ENCODE results near the gene OTUB2.

Gene OTUB2

GRCh38 chr14:94050231-94050880, 24.2 kb downstream of the OTUB2 start:
- Histone ChIP-seq H3K27ac (ENCODE audit: low read depth, low read length) (no peak overlapping the region), H3K4me1 (ENCODE audit: control insufficient read depth, insufficient read depth, low read length, unreplicated experiment) (no peaks in the 10 kb centered on the region), H2AFZ (ENCODE audit: low read length, unreplicated experiment) (no peak overlapping the region), H3K4me3 (ENCODE audit: low read depth, low read length) (no peak overlapping the region), H3K79me2 (ENCODE audit: control insufficient read depth, insufficient read depth, low read length, unreplicated experiment) (no peaks in the 10 kb centered on the region), H3K36me3 (ENCODE audit: insufficient read depth, low read length) (peaks cover 52% of the 10 kb centered on the region), H3K27me3 (ENCODE audit: insufficient read depth, low read length) (no peaks in the 10 kb centered on the region)

DNA sequence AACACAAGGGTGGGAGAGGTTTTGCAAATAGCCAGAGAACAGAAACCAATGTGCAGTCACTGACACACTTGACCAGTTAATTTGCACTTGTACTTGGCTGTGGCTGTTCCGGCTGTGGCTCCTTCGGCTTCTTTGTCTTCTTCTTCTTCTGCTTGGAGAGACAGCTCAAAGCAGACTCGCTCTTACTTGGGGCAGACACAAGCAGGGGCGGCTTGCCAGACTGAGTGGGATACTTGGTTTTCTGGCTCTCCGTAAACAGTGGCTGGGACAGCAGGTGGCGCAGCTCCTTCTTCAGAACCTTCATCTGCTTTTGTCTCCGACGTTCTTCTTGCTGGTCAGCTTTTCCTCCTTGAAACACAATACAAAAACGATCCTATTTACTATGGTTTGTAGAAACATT, 25.0 kb downstream of the OTUB2 start:
- Histone ChIP-seq H3K36me3 (ENCODE audit: insufficient read depth, low read length) (peaks cover 52% of the 10 kb centered on the region), H3K27ac (ENCODE audit: low read depth, low read length) (no peak overlapping the region), H3K27me3 (ENCODE audit: insufficient read depth, low read length) (no peaks in the 10 kb centered on the region), H3K4me1 (ENCODE audit: control insufficient read depth, insufficient read depth, low read length, unreplicated experiment) (no peaks in the 10 kb centered on the region), H2AFZ (ENCODE audit: low read length, unreplicated experiment) (no peak overlapping the region), H3K4me3 (ENCODE audit: low read depth, low read length) (no peak overlapping the region), H3K79me2 (ENCODE audit: control insufficient read depth, insufficient read depth, low read length, unreplicated experiment) (no peaks in the 10 kb centered on the region)

DNA sequence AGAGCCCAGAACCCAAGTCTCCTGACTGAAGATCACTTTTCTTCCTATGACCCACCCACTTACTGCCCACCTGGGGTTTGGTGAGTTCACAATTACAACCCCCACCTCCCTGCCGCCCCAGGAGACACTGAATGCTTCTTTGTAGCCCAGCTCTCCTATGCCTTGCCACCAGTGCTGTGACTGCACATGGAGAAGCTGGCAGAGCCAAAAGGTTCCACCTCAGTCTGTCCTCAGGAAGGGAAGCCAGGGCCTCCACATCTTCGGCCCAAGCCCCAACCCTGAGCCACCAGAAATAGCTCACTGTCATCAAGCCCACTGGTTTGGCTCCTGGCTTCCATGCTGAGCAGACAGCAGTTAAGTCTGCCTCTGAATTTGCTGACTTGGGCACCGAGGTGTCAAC, 25.6 kb downstream of the OTUB2 start:
- H3K27ac ChIP-seq (ENCODE audit: low read depth, low read length) = no peak overlapping the region
- peaks cover 54% of the 10 kb centered on the region for H3K36me3 ChIP-seq (ENCODE audit: insufficient read depth, low read length)
- no peak overlapping the region for H2AFZ ChIP-seq (ENCODE audit: low read length, unreplicated experiment)
- H3K79me2 ChIP-seq (ENCODE audit: control insufficient read depth, insufficient read depth, low read length, unreplicated experiment) = no peaks in the 10 kb centered on the region
- no peaks in the 10 kb centered on the region for H3K27me3 ChIP-seq (ENCODE audit: insufficient read depth, low read length)
- H3K4me1 ChIP-seq (ENCODE audit: control insufficient read depth, insufficient read depth, low read length, unreplicated experiment) = no peaks in the 10 kb centered on the region
- no peak overlapping the region for H3K4me3 ChIP-seq (ENCODE audit: low read depth, low read length)

GRCh38 chr14:94052199-94052598, 26.1 kb downstream of the OTUB2 start:
- Histone ChIP-seq H3K4me1 (ENCODE audit: control insufficient read depth, insufficient read depth, low read length, unreplicated experiment) (no peaks in the 10 kb centered on the region), H2AFZ (ENCODE audit: low read length, unreplicated experiment) (no peak overlapping the region), H3K27me3 (ENCODE audit: insufficient read depth, low read length) (no peaks in the 10 kb centered on the region), H3K4me3 (ENCODE audit: low read depth, low read length) (no peak overlapping the region), H3K79me2 (ENCODE audit: control insufficient read depth, insufficient read depth, low read length, unreplicated experiment) (no peaks in the 10 kb centered on the region), H3K36me3 (ENCODE audit: insufficient read depth, low read length) (peaks cover 58% of the 10 kb centered on the region), H3K27ac (ENCODE audit: low read depth, low read length) (no peak overlapping the region)

DNA sequence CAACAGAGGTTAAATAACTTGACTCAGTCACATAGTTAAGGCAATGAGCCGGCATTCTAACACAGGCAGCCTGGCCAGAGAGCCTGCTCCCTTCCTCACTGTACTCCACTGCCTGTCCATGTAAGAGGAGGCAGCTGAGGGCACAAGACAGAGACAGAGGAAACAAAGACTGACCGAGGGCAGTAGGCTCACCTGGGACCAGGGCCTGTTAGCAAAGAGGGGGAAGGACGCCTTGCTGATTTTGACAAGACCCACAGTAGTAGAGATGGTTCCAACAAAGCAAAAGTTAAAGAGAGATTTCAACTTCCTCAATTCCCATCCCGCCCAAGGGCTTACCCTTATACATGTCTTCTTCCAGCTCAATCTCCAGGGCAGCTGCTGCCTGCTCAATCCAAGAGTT, 26.5 kb downstream of the OTUB2 start:
- Histone ChIP-seq H2AFZ (ENCODE audit: low read length, unreplicated experiment) (no peak overlapping the region), H3K27ac (ENCODE audit: low read depth, low read length) (no peak overlapping the region), H3K4me1 (ENCODE audit: control insufficient read depth, insufficient read depth, low read length, unreplicated experiment) (no peaks in the 10 kb centered on the region), H3K27me3 (ENCODE audit: insufficient read depth, low read length) (no peaks in the 10 kb centered on the region), H3K79me2 (ENCODE audit: control insufficient read depth, insufficient read depth, low read length, unreplicated experiment) (no peaks in the 10 kb centered on the region), H3K4me3 (ENCODE audit: low read depth, low read length) (no peak overlapping the region), H3K36me3 (ENCODE audit: insufficient read depth, low read length) (peaks cover 59% of the 10 kb centered on the region)

- no peak overlapping the region for H3K4me3 ChIP-seq (ENCODE audit: low read depth, low read length)
- H3K4me1 ChIP-seq (ENCODE audit: control insufficient read depth, insufficient read depth, low read length, unreplicated experiment) = no peaks in the 10 kb centered on the region
- no peak overlapping the region for H3K27ac ChIP-seq (ENCODE audit: low read depth, low read length)
- H3K36me3 ChIP-seq (ENCODE audit: insufficient read depth, low read length) = peaks cover 59% of the 10 kb centered on the region
- H3K27me3 ChIP-seq (ENCODE audit: insufficient read depth, low read length) = no peaks in the 10 kb centered on the region
- H2AFZ ChIP-seq (ENCODE audit: low read length, unreplicated experiment) = no peak overlapping the region
- no peaks in the 10 kb centered on the region for H3K79me2 ChIP-seq (ENCODE audit: control insufficient read depth, insufficient read depth, low read length, unreplicated experiment)
These were observed 28.3 kb downstream of the OTUB2 start for GRCh38 chr14:94054401-94054800.

DNA sequence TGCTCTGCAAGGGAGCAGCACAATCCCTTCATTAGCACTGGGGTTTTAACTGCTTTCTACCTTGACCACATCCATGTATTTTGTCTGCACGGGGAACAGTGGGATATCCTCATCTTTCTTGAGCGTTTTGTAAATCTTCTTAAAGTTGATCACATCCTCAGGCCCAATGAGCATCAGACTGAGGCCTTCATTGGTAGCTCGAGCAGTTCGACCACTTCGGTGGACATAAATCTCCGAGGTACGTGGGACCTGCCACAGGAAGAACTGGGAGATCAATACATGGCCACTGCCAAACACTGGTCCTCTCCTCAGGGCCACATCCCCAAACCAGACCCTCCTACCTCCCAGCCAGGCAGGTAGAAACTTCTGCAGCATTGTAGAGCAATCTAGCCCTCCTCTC, 28.8 kb downstream of the OTUB2 start:
- Histone ChIP-seq H3K27me3 (ENCODE audit: insufficient read depth, low read length) (no peaks in the 10 kb centered on the region), H3K36me3 (ENCODE audit: insufficient read depth, low read length) (peaks cover 62% of the 10 kb centered on the region), H3K79me2 (ENCODE audit: control insufficient read depth, insufficient read depth, low read length, unreplicated experiment) (no peaks in the 10 kb centered on the region), H2AFZ (ENCODE audit: low read length, unreplicated experiment) (no peak overlapping the region), H3K4me3 (ENCODE audit: low read depth, low read length) (no peak overlapping the region), H3K27ac (ENCODE audit: low read depth, low read length) (no peak overlapping the region), H3K4me1 (ENCODE audit: control insufficient read depth, insufficient read depth, low read length, unreplicated experiment) (no peaks in the 10 kb centered on the region)

DNA sequence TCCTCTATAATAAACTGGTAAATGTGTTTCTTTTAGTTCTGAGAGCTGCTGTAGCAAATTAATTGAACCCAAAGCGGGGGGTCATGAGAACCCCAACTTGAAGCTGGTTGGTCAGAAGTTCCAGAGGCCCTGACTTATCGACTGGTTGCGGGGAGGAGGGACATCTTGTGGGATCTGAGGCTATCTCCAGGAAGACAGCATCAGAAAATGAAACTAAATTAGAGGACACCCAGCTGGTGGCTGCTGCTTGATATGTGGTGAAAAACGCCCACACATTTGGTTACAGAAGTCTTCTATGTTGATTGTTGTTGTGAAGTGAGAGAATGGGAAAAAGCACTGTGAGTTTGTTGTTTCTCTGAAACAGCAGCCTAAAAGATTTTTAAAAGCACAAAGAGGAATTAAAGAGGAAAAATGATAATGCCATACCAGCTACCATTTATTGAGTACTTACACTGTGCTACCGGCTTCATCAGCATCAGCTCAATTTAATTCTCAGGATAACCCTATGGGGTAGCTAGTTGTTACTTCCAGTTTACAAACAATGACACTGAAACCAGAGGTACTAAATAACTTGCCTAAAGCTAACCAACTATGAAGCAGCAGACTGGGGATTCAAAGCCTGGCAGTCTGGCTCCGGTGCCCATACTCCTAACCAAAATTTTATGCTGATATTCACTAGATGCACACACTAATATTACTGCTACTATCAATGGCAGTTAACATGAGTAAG, 30.6 kb downstream of the OTUB2 start:
- no peak overlapping the region for H3K4me3 ChIP-seq (ENCODE audit: low read depth, low read length)
- peaks cover 64% of the 10 kb centered on the region for H3K36me3 ChIP-seq (ENCODE audit: insufficient read depth, low read length)
- no peaks in the 10 kb centered on the region for H3K27me3 ChIP-seq (ENCODE audit: insufficient read depth, low read length)
- H3K27ac ChIP-seq (ENCODE audit: low read depth, low read length) = no peak overlapping the region
- H2AFZ ChIP-seq (ENCODE audit: low read length, unreplicated experiment) = no peak overlapping the region
- no peaks in the 10 kb centered on the region for H3K4me1 ChIP-seq (ENCODE audit: control insufficient read depth, insufficient read depth, low read length, unreplicated experiment)
- peaks cover 11% of the 10 kb centered on the region for H3K79me2 ChIP-seq (ENCODE audit: control insufficient read depth, insufficient read depth, low read length, unreplicated experiment)

GRCh38 chr14:94058128-94058673, 32.1 kb downstream of the OTUB2 start:
- Histone ChIP-seq H3K27ac (ENCODE audit: low read depth, low read length) (no peak overlapping the region), H2AFZ (ENCODE audit: low read length, unreplicated experiment) (no peak overlapping the region), H3K4me3 (ENCODE audit: low read depth, low read length) (no peak overlapping the region), H3K4me1 (ENCODE audit: control insufficient read depth, insufficient read depth, low read length, unreplicated experiment) (peaks cover 12% of the 10 kb centered on the region), H3K79me2 (ENCODE audit: control insufficient read depth, insufficient read depth, low read length, unreplicated experiment) (peaks cover 24% of the 10 kb centered on the region), H3K27me3 (ENCODE audit: insufficient read depth, low read length) (no peaks in the 10 kb centered on the region), H3K36me3 (ENCODE audit: insufficient read depth, low read length) (peaks cover 57% of the 10 kb centered on the region)

DNA sequence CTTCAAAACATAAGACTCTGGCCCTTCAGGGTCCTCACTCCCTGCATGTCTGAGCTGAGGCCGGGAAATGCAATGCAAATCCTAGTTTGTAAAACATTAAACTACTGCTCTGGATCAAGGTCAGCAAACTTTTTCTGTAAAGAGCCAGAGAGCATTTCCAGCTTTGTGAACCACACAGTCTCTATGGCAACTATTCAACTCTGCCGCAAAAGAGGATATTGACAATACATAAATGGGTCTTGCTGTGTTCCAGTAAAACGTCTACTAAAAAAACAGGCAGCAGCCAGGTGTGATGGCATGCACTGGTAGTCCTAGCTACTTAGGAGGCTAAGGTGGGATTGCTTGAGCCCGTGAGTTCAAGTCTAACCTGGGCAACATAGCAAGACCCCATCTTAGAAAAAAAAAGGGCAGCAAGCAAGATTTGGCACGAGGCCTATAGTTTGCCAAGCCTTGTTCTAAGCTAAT, 32.6 kb downstream of the OTUB2 start:
- Histone ChIP-seq H3K4me1 (ENCODE audit: control insufficient read depth, insufficient read depth, low read length, unreplicated experiment) (peaks cover 17% of the 10 kb centered on the region), H3K27ac (ENCODE audit: low read depth, low read length) (no peak overlapping the region), H3K79me2 (ENCODE audit: control insufficient read depth, insufficient read depth, low read length, unreplicated experiment) (peaks cover 29% of the 10 kb centered on the region), H3K36me3 (ENCODE audit: insufficient read depth, low read length) (peaks cover 57% of the 10 kb centered on the region), H3K4me3 (ENCODE audit: low read depth, low read length) (no peak overlapping the region), H3K27me3 (ENCODE audit: insufficient read depth, low read length) (no peaks in the 10 kb centered on the region), H2AFZ (ENCODE audit: low read length, unreplicated experiment) (no peak overlapping the region)

- H2AFZ ChIP-seq (ENCODE audit: low read length, unreplicated experiment) = no peak overlapping the region
- no peaks in the 10 kb centered on the region for H3K27me3 ChIP-seq (ENCODE audit: insufficient read depth, low read length)
- no peak overlapping the region for H3K27ac ChIP-seq (ENCODE audit: low read depth, low read length)
- peaks cover 17% of the 10 kb centered on the region for H3K4me1 ChIP-seq (ENCODE audit: control insufficient read depth, insufficient read depth, low read length, unreplicated experiment)
- no peak overlapping the region for H3K4me3 ChIP-seq (ENCODE audit: low read depth, low read length)
- peaks cover 41% of the 10 kb centered on the region for H3K79me2 ChIP-seq (ENCODE audit: control insufficient read depth, insufficient read depth, low read length, unreplicated experiment)
- peaks cover 44% of the 10 kb centered on the region for H3K36me3 ChIP-seq (ENCODE audit: insufficient read depth, low read length)
These were observed 33.9 kb downstream of the OTUB2 start for GRCh38 chr14:94059998-94060397.
